Measurements from ENCODE around the gene KCNH6. TPM values are rescaled to one million over a fixed set of nuclear protein-coding genes. Genes with fewer than 3 reads are reported as not detected.
A peak's percentile ranks its signal among the peaks of the same experiment; 100 is the strongest.

The KCNH6 gene
- polyA plus RNA-seq, 3 donors = not detected

GRCh38 chr17:63578027-63578768 is 55.0 kb downstream of the KCNH6 start:
- no peaks in the 10 kb centered on the region for H3K4me1 Mint-ChIP-seq
- H3K9me3 Mint-ChIP-seq = peaks cover 0 to 3% (median 0%) of the 10 kb centered on the region in 7 donors
- no peak for TF ChIP-seq CTCF (IDR thresholded peaks at IDR 0.05)
- H3K4me2 ChIP-seq (replicated peaks; ENCODE audit: extremely low read depth, low read length, poor library complexity, severe bottlenecking) = no peak overlapping the region
- peak overlapping the region in 1 of 2 donors; percentile 7 for H3K27ac ChIP-seq (ENCODE audit: low read depth in 1 of 2, low read length in 2 of 2)
- H3K36me3 Mint-ChIP-seq = peaks cover 57 to 59% of the 10 kb centered on the region in 2 donors
- H3K4me3 ChIP-seq (replicated peaks in 1 of 3; ENCODE audit: low read depth in 2 of 3, low read length in 3 of 3) = no peak overlapping the region
- H3K9ac ChIP-seq (ENCODE audit: insufficient read depth, low read length, poor library complexity, severe bottlenecking) = no peak overlapping the region
- peaks cover 70% of the 10 kb centered on the region for H3K79me2 ChIP-seq (ENCODE audit: insufficient read depth, low read length)
- no peak overlapping the region for H3K4me3 Mint-ChIP-seq
- H3K4me1 ChIP-seq (ENCODE audit: control insufficient read depth in 1 of 2, insufficient read depth in 2 of 2, low read length in 2 of 2) = no peaks in the 10 kb centered on the region
- WGBS (ENCODE audit: insufficient coverage) = 93% methylated on average over 5 of the region's 7 CpGs
- no peak for DNase-seq
- H4K20me1 ChIP-seq (ENCODE audit: insufficient read depth, low read length) = peaks cover 93% of the 10 kb centered on the region
- H3K27ac Mint-ChIP-seq = peak overlapping the region in 2 of 7 donors; percentile 36 to 46
- H3K27me3 ChIP-seq (ENCODE audit: control insufficient read depth in 2 of 2, insufficient read depth in 2 of 2, low read length in 2 of 2) = no peaks in the 10 kb centered on the region
- no peaks in the 10 kb centered on the region for H3K9me3 ChIP-seq (replicated peaks in 1 of 2; ENCODE audit: control insufficient read depth in 1 of 2, insufficient read depth in 1 of 2, low read length in 2 of 2)
- intact Hi-C loops (cut with micrococcal nuclease) = no loop called here
- H3K27me3 Mint-ChIP-seq (ENCODE audit: low read depth in 3 of 3) = no peaks in the 10 kb centered on the region
- peaks cover 46 to 52% of the 10 kb centered on the region in 2 donors for H3K36me3 ChIP-seq (replicated peaks in 1 of 2; ENCODE audit: control insufficient read depth in 1 of 2, insufficient read depth in 2 of 2, low read length in 2 of 2)
- H2AFZ ChIP-seq (ENCODE audit: insufficient read depth, low read depth, low read length, poor library complexity, severe bottlenecking) = no peak overlapping the region

GRCh38 chr17:63578769-63579111 is 55.6 kb downstream of the KCNH6 start:
- intact Hi-C loops (cut with micrococcal nuclease) = no loop called here
- no peak overlapping the region for H3K4me3 ChIP-seq (replicated peaks in 1 of 3; ENCODE audit: low read depth in 2 of 3, low read length in 3 of 3)
- no peak for DNase-seq
- H4K20me1 ChIP-seq (ENCODE audit: insufficient read depth, low read length) = peaks cover 88% of the 10 kb centered on the region
- Mint-ChIP-seq H3K4me3 (no peak overlapping the region), H3K36me3 (peaks cover 62% of the 10 kb centered on the region in 2 donors), H3K27me3 (ENCODE audit: low read depth in 3 of 3) (no peaks in the 10 kb centered on the region), H3K9me3 (peaks cover 0 to 3% (median 0%) of the 10 kb centered on the region in 7 donors), H3K4me1 (no peaks in the 10 kb centered on the region), H3K27ac (peak overlapping the region in 2 of 7 donors; percentile 68 to 72)
- H3K4me2 ChIP-seq (replicated peaks; ENCODE audit: extremely low read depth, low read length, poor library complexity, severe bottlenecking) = no peak overlapping the region
- H3K4me1 ChIP-seq (ENCODE audit: control insufficient read depth in 1 of 2, insufficient read depth in 2 of 2, low read length in 2 of 2) = no peaks in the 10 kb centered on the region
- H2AFZ ChIP-seq (ENCODE audit: insufficient read depth, low read depth, low read length, poor library complexity, severe bottlenecking) = no peak overlapping the region
- TF ChIP-seq CTCF (IDR thresholded peaks at IDR 0.05) = no peak
- no peak overlapping the region for H3K9ac ChIP-seq (ENCODE audit: insufficient read depth, low read length, poor library complexity, severe bottlenecking)
- no peaks in the 10 kb centered on the region for H3K27me3 ChIP-seq (ENCODE audit: control insufficient read depth in 2 of 2, insufficient read depth in 2 of 2, low read length in 2 of 2)
- H3K9me3 ChIP-seq (replicated peaks in 1 of 2; ENCODE audit: control insufficient read depth in 1 of 2, insufficient read depth in 1 of 2, low read length in 2 of 2) = no peaks in the 10 kb centered on the region
- peaks cover 52 to 58% of the 10 kb centered on the region in 2 donors for H3K36me3 ChIP-seq (replicated peaks in 1 of 2; ENCODE audit: control insufficient read depth in 1 of 2, insufficient read depth in 2 of 2, low read length in 2 of 2)
- peak overlapping the region in 1 of 2 donors; percentile 7 for H3K27ac ChIP-seq (ENCODE audit: low read depth in 1 of 2, low read length in 2 of 2)
- WGBS (ENCODE audit: insufficient coverage) = 96% methylated on average over 3 of the region's 5 CpGs
- H3K79me2 ChIP-seq (ENCODE audit: insufficient read depth, low read length) = peaks cover 65% of the 10 kb centered on the region

All from CD14-positive monocyte (primary cell).